Colonic mucosa (tissue), 4 donors: Measurements from ENCODE around the gene TTC8. TPM values are rescaled to one million over a fixed set of nuclear protein-coding genes. Genes with fewer than 3 reads are reported as not detected.

Experiments used
- DNase-seq: peaks from one replicate; pipeline ENCODE4 v3.0.0-alpha.2; 2020
- H3K27ac ChIP-seq: fragments of 200-600 bp; one replicate; pipeline ENCODE4 v1.8.0; 2021
- H3K27me3 ChIP-seq: fragments of 200-600 bp; one replicate; pipeline ENCODE4 v1.8.0; 2021
- H3K36me3 ChIP-seq: fragments of 200-600 bp; one replicate; pipeline ENCODE4 v1.8.0; 2021
- H3K4me1 ChIP-seq: fragments of 200-600 bp; one replicate; pipeline ENCODE4 v1.8.0; 2021; ENCODE audit warnings: mild to moderate bottlenecking
- H3K4me3 ChIP-seq: fragments of 200-600 bp; one replicate; pipeline ENCODE4 v1.8.0; 2021
- H3K9ac ChIP-seq, 2 donors: one replicate each; pipeline ENCODE4 v1.7.0; 2013; ENCODE audit warnings: control low read depth in 2 of 2, low read depth in 2 of 2, low read length in 2 of 2
- H3K9me3 ChIP-seq: fragments of 200-600 bp; one replicate; pipeline ENCODE4 v1.8.0; 2021
- CTCF ChIP-seq: fragments of 200-600 bp; IDR thresholded peaks from one replicate; pipeline ENCODE4 v1.8.0; 2022; ENCODE audit warnings: antibody characterized with exemption, mild to moderate bottlenecking
- intact Hi-C: fragments of 100-400 bp; cut with DNase I; formaldehyde crosslinking; loops from one replicate; pipeline ENCODE4 v1.14.1; 2022
- total RNA-seq, 2 donors: library from RNA; stranded (reverse); fragmentation: NEBNext Ultra II Directional in 1 of 2; extraction: Animal tissue kit (Norgen Biotek cat#: 25700) in 1 of 2; gene quantifications; one replicate each; pipeline ENCODE4 v1.2.1, GENCODE V29; 2021
- donor health status: healthy.
- donor health status: DM: no; HTN: no; CAD: no.
- donor health status: DM: no; HTN: no; CAD: no.

The TTC8 gene
- total RNA-seq, 2 donors from 2014 or later, result 13.5 to 17.1 TPM

GRCh38 chr14:88799522-88799921, 24.9 kb upstream of the TTC8 start:
- Histone ChIP-seq H3K4me3 (no peak overlapping the region), H3K27ac (no peak overlapping the region), H3K9me3 (no peaks in the 10 kb centered on the region), H3K4me1 (no peaks in the 10 kb centered on the region), H3K36me3 (no peaks in the 10 kb centered on the region), H3K9ac (no peak overlapping the region), H3K27me3 (no peaks in the 10 kb centered on the region)
- TF ChIP-seq CTCF, result no peak
- intact Hi-C loops, result no loop called here
- DNase-seq, result no peak

GRCh38 chr14:88802596-88802995, 21.9 kb upstream of the TTC8 start:
- H3K9ac ChIP-seq, result no peak overlapping the region

GRCh38 chr14:88804035-88804434, 20.4 kb upstream of the TTC8 start:
- intact Hi-C loops, result no loop called here
- H3K9ac ChIP-seq, result no peak overlapping the region

More at GRCh38 chr14:88802596-88802995, 21.9 kb upstream of the TTC8 start:
- no peaks in the 10 kb centered on the region for H3K27me3 ChIP-seq
- no peaks in the 10 kb centered on the region for H3K9me3 ChIP-seq
- intact Hi-C loops, result no loop called here
- H3K36me3 ChIP-seq, result no peaks in the 10 kb centered on the region
- TF ChIP-seq CTCF, result no peak
- no peak for DNase-seq
- H3K27ac ChIP-seq, result no peak overlapping the region
- H3K4me1 ChIP-seq, result no peaks in the 10 kb centered on the region
- no peak overlapping the region for H3K4me3 ChIP-seq

GRCh38 chr14:88804477-88804876, 20.0 kb upstream of the TTC8 start:
- Histone ChIP-seq H3K27ac (no peak overlapping the region), H3K9ac (no peak overlapping the region), H3K9me3 (no peaks in the 10 kb centered on the region), H3K4me3 (no peak overlapping the region), H3K27me3 (no peaks in the 10 kb centered on the region), H3K36me3 (no peaks in the 10 kb centered on the region), H3K4me1 (no peaks in the 10 kb centered on the region)
- intact Hi-C loops, result no loop called here
- DNase-seq, result no peak
- no peak for TF ChIP-seq CTCF

More at GRCh38 chr14:88804035-88804434, 20.4 kb upstream of the TTC8 start:
- Histone ChIP-seq H3K4me1 (no peaks in the 10 kb centered on the region), H3K27ac (no peak overlapping the region), H3K4me3 (no peak overlapping the region), H3K9me3 (no peaks in the 10 kb centered on the region), H3K27me3 (no peaks in the 10 kb centered on the region), H3K36me3 (no peaks in the 10 kb centered on the region)
- TF ChIP-seq CTCF, result no peak
- no peak for DNase-seq

- Histone ChIP-seq H3K9me3 (no peaks in the 10 kb centered on the region), H3K27me3 (no peaks in the 10 kb centered on the region), H3K4me1 (no peaks in the 10 kb centered on the region), H3K36me3 (no peaks in the 10 kb centered on the region), H3K4me3 (no peak overlapping the region), H3K27ac (no peak overlapping the region), H3K9ac (no peak overlapping the region)
- DNase-seq, result no peak
- intact Hi-C loops, result no loop called here
- no peak for TF ChIP-seq CTCF
Measured at GRCh38 chr14:88808359-88808758, 16.1 kb upstream of the TTC8 start.

DNA sequence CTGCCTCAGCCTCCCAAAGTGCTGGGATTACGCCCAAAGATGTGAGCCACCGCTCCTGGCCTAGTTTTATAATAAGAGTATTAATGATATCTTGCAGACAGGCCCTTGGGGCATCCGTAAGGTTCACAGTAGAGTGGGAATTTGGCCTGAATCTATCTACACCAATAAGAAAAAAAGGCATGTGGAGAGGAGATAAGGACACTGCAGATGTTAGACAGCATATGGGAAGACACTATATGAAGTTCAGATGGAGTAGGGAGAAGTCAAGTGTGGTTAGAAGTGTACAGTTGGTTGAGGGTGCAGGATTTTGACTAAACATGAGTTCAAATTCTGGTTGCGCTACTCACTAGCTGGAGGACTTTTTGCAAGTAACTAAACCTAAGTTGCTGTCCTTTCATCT, 8.5 kb upstream of the TTC8 start:
- DNase-seq, result no peak
- no peak for TF ChIP-seq CTCF
- H3K9me3 ChIP-seq, result no peaks in the 10 kb centered on the region
- H3K9ac ChIP-seq, result no peak overlapping the region
- H3K27me3 ChIP-seq, result no peaks in the 10 kb centered on the region
- no peak overlapping the region for H3K27ac ChIP-seq
- intact Hi-C loops, result no loop called here
- H3K36me3 ChIP-seq, result no peaks in the 10 kb centered on the region
- no peak overlapping the region for H3K4me3 ChIP-seq
- H3K4me1 ChIP-seq, result no peaks in the 10 kb centered on the region
